Measurements from ENCODE around the gene EBF3. TPM values are rescaled to one million over a fixed set of nuclear protein-coding genes. Genes with fewer than 3 reads are reported as not detected.

The EBF3 gene
- total and polyA plus RNA-seq, 3 experiments from 2014 or later, result not detected

- Histone ChIP-seq H3K36me3 (ENCODE audit: insufficient read depth, low read length) (no peaks in the 10 kb centered on the region), H3K4me1 (ENCODE audit: insufficient read depth, low read length) (peaks cover 17% of the 10 kb centered on the region), H3K4me3 (ENCODE audit: low read length) (no peak overlapping the region), H3K27me3 (ENCODE audit: insufficient read depth, low read length, poor library complexity, severe bottlenecking) (peaks cover 56% of the 10 kb centered on the region), H3K27ac (ENCODE audit: low read depth, low read length) (no peak overlapping the region), H3K9me3 (ENCODE audit: low read length) (no peaks in the 10 kb centered on the region)
- no peak overlapping the region for H3K27ac Mint-ChIP-seq
- peaks cover 67 to 78% of the 10 kb centered on the region in 2 donors for H3K27me3 Mint-ChIP-seq
- peaks cover 0 to 6% (median 2%) of the 10 kb centered on the region in 3 donors for H3K36me3 Mint-ChIP-seq
- peaks cover 21 to 41% (median 33%) of the 10 kb centered on the region in 3 donors for H3K4me1 Mint-ChIP-seq
- DNase-seq, result no peak
- H3K9me3 Mint-ChIP-seq, result peaks cover 0 to 19% (median 11%) of the 10 kb centered on the region in 5 donors
- ChIA-PET CTCF (no interaction called here), POLR2A (no interaction called here)
- H3K4me3 Mint-ChIP-seq, result peak overlapping the region in 3 of 7 donors; percentile 28 to 56 (median 41)
Observed at GRCh38 chr10:129959544-129960480, 4.3 kb downstream of the EBF3 start.

- H3K27ac ChIP-seq (ENCODE audit: low read depth, low read length), result no peak overlapping the region
- H3K36me3 Mint-ChIP-seq, result peaks cover 0 to 6% (median 2%) of the 10 kb centered on the region in 3 donors
- CTCF ChIA-PET, result no interaction called here
- POLR2A ChIA-PET, result no interaction called here
- H3K27me3 Mint-ChIP-seq, result peaks cover 71 to 84% of the 10 kb centered on the region in 2 donors
- H3K4me1 Mint-ChIP-seq, result peaks cover 19 to 38% (median 33%) of the 10 kb centered on the region in 3 donors
- H3K9me3 ChIP-seq (ENCODE audit: low read length), result no peaks in the 10 kb centered on the region
- DNase-seq, result no peak
- H3K4me1 ChIP-seq (ENCODE audit: insufficient read depth, low read length), result peaks cover 17% of the 10 kb centered on the region
- peaks cover 56% of the 10 kb centered on the region for H3K27me3 ChIP-seq (ENCODE audit: insufficient read depth, low read length, poor library complexity, severe bottlenecking)
- no peak overlapping the region for H3K4me3 ChIP-seq (ENCODE audit: low read length)
- H3K36me3 ChIP-seq (ENCODE audit: insufficient read depth, low read length), result no peaks in the 10 kb centered on the region
- peak overlapping the region in 6 of 7 donors; percentile 34 to 76 (median 55) for H3K4me3 Mint-ChIP-seq
- peaks cover 0 to 19% (median 11%) of the 10 kb centered on the region in 5 donors for H3K9me3 Mint-ChIP-seq
- H3K27ac Mint-ChIP-seq, result peak overlapping the region in 1 of 8 donors; percentile 39
Observed at GRCh38 chr10:129958629-129959543, 5.2 kb downstream of the EBF3 start.

- Histone ChIP-seq H3K4me3 (ENCODE audit: low read length) (no peak overlapping the region), H3K9me3 (ENCODE audit: low read length) (no peaks in the 10 kb centered on the region), H3K27ac (ENCODE audit: low read depth, low read length) (no peak overlapping the region), H3K36me3 (ENCODE audit: insufficient read depth, low read length) (no peaks in the 10 kb centered on the region), H3K27me3 (ENCODE audit: insufficient read depth, low read length, poor library complexity, severe bottlenecking) (peaks cover 56% of the 10 kb centered on the region), H3K4me1 (ENCODE audit: insufficient read depth, low read length) (peaks cover 17% of the 10 kb centered on the region)
- H3K27me3 Mint-ChIP-seq, result peaks cover 70 to 88% of the 10 kb centered on the region in 2 donors
- ChIA-PET POLR2A (no interaction called here), CTCF (interaction anchor here (1.3 kb wide), 1 partner anchor 69 kb away, joined by 3 read pairs; no protein-coding TSS in a partner anchor)
- H3K36me3 Mint-ChIP-seq, result peaks cover 0 to 6% (median 2%) of the 10 kb centered on the region in 3 donors
- H3K4me1 Mint-ChIP-seq, result peaks cover 17 to 36% (median 33%) of the 10 kb centered on the region in 3 donors
- peak overlapping the region in 6 of 7 donors; percentile 34 to 76 (median 55) for H3K4me3 Mint-ChIP-seq
- peaks cover 0 to 19% (median 11%) of the 10 kb centered on the region in 5 donors for H3K9me3 Mint-ChIP-seq
- H3K27ac Mint-ChIP-seq, result peak overlapping the region in 1 of 8 donors; percentile 39
- DNase-seq, result no peak
Observed at GRCh38 chr10:129958148-129958628, 5.9 kb downstream of the EBF3 start.

- peaks cover 0 to 17% (median 9%) of the 10 kb centered on the region in 5 donors for H3K9me3 Mint-ChIP-seq
- ChIA-PET CTCF (interaction anchor here (1.3 kb wide), 1 partner anchor 68 kb away, joined by 3 read pairs; no protein-coding TSS in a partner anchor), POLR2A (no interaction called here)
- no peaks in the 10 kb centered on the region for H3K36me3 ChIP-seq (ENCODE audit: insufficient read depth, low read length)
- no peaks in the 10 kb centered on the region for H3K9me3 ChIP-seq (ENCODE audit: low read length)
- H3K27ac Mint-ChIP-seq, result no peak overlapping the region
- peaks cover 63 to 82% of the 10 kb centered on the region in 2 donors for H3K27me3 Mint-ChIP-seq
- H3K4me3 ChIP-seq (ENCODE audit: low read length), result no peak overlapping the region
- no peak overlapping the region for H3K27ac ChIP-seq (ENCODE audit: low read depth, low read length)
- H3K4me1 Mint-ChIP-seq, result peaks cover 12 to 25% (median 25%) of the 10 kb centered on the region in 3 donors
- H3K27me3 ChIP-seq (ENCODE audit: insufficient read depth, low read length, poor library complexity, severe bottlenecking), result peaks cover 44% of the 10 kb centered on the region
- H3K4me3 Mint-ChIP-seq, result peak overlapping the region in 1 of 7 donors; percentile 3
- peaks cover 0 to 6% (median 0%) of the 10 kb centered on the region in 3 donors for H3K36me3 Mint-ChIP-seq
- DNase-seq, result no peak
- peaks cover 6% of the 10 kb centered on the region for H3K4me1 ChIP-seq (ENCODE audit: insufficient read depth, low read length)
Observed at GRCh38 chr10:129956876-129957673, 7.0 kb downstream of the EBF3 start.

GRCh38 chr10:129956286-129956670, 7.8 kb downstream of the EBF3 start:
- Mint-ChIP-seq H3K4me3 (no peak overlapping the region), H3K9me3 (peaks cover 0 to 13% (median 7%) of the 10 kb centered on the region in 5 donors), H3K27me3 (peaks cover 57 to 75% of the 10 kb centered on the region in 2 donors), H3K4me1 (peaks cover 10 to 18% (median 17%) of the 10 kb centered on the region in 3 donors), H3K36me3 (peaks cover 0 to 6% (median 0%) of the 10 kb centered on the region in 3 donors), H3K27ac (no peak overlapping the region)
- H3K36me3 ChIP-seq (ENCODE audit: insufficient read depth, low read length), result no peaks in the 10 kb centered on the region
- H3K4me3 ChIP-seq (ENCODE audit: low read length), result no peak overlapping the region
- ChIA-PET POLR2A (no interaction called here), CTCF (no interaction called here)
- no peak for DNase-seq
- H3K9me3 ChIP-seq (ENCODE audit: low read length), result no peaks in the 10 kb centered on the region
- peaks cover 41% of the 10 kb centered on the region for H3K27me3 ChIP-seq (ENCODE audit: insufficient read depth, low read length, poor library complexity, severe bottlenecking)
- peaks cover 5% of the 10 kb centered on the region for H3K4me1 ChIP-seq (ENCODE audit: insufficient read depth, low read length)
- no peak overlapping the region for H3K27ac ChIP-seq (ENCODE audit: low read depth, low read length)

- no peak for DNase-seq
- Mint-ChIP-seq H3K36me3 (peaks cover 0 to 6% (median 0%) of the 10 kb centered on the region in 3 donors), H3K4me1 (peaks cover 10 to 13% (median 11%) of the 10 kb centered on the region in 3 donors), H3K27me3 (peaks cover 54 to 75% of the 10 kb centered on the region in 2 donors), H3K27ac (no peak overlapping the region), H3K4me3 (no peak overlapping the region), H3K9me3 (peaks cover 0 to 12% (median 1%) of the 10 kb centered on the region in 5 donors)
- ChIA-PET CTCF (no interaction called here), POLR2A (no interaction called here)
- Histone ChIP-seq H3K36me3 (ENCODE audit: insufficient read depth, low read length) (no peaks in the 10 kb centered on the region), H3K4me3 (ENCODE audit: low read length) (no peak overlapping the region), H3K27ac (ENCODE audit: low read depth, low read length) (no peak overlapping the region), H3K4me1 (ENCODE audit: insufficient read depth, low read length) (peaks cover 5% of the 10 kb centered on the region), H3K27me3 (ENCODE audit: insufficient read depth, low read length, poor library complexity, severe bottlenecking) (peaks cover 36% of the 10 kb centered on the region), H3K9me3 (ENCODE audit: low read length) (no peaks in the 10 kb centered on the region)
Observed at GRCh38 chr10:129955601-129956285, 8.3 kb downstream of the EBF3 start.
